ENCODE data around the gene TRAF3IP1. TPM values are rescaled to one million over a fixed set of nuclear protein-coding genes. Genes with fewer than 3 reads are reported as not detected.

TRAF3IP1 gene
- total RNA-seq, 2 donors from 2014 or later: 16.2 to 18.5 TPM

DNA sequence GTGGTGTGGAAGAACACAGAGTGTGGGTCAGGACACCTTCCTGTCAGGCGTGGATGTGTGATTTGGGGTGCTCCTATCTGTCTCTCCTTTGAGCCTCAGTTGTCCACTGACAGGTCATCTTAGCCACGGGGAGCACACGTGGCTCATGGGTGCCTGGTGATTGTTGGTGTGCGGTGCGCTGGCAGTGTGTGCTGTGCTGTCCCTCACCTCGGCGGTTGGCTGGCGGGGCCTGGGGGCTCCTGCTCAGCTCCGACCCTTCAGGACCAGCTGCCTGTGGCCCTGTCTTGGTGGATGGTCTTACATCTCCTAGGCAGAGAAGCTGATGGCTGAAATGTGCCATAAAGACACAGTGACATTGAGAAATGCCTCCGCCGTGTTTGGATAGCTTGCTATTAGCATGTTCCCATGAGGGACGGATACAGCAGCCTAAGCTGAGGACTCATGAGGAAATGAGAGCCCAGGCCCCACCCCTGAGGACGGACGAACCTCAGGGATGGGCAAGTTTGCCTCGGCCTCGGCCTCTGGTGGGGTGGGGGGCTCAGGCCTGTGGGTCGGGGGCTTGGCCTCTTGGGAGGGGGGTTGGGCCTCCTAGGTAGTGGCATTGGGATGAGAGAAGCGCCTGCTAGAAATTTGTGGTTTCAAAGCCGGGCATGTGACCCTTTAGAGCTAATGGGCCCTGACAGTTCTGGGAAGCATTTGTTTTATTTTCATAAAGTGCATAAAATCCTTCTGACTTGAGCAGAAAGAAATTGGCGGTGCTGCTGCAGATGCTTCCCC is 86.1 kb downstream of the TRAF3IP1 start:
- H3K9ac ChIP-seq (ENCODE audit: low read depth in 2 of 2, low read length in 2 of 2): no peak overlapping the region
- H3K27ac ChIP-seq: no peak overlapping the region
- intact Hi-C loops (cut with DNase I): no loop called here
- H3K36me3 ChIP-seq: no peaks in the 10 kb centered on the region
- TF ChIP-seq, protein P1, sequence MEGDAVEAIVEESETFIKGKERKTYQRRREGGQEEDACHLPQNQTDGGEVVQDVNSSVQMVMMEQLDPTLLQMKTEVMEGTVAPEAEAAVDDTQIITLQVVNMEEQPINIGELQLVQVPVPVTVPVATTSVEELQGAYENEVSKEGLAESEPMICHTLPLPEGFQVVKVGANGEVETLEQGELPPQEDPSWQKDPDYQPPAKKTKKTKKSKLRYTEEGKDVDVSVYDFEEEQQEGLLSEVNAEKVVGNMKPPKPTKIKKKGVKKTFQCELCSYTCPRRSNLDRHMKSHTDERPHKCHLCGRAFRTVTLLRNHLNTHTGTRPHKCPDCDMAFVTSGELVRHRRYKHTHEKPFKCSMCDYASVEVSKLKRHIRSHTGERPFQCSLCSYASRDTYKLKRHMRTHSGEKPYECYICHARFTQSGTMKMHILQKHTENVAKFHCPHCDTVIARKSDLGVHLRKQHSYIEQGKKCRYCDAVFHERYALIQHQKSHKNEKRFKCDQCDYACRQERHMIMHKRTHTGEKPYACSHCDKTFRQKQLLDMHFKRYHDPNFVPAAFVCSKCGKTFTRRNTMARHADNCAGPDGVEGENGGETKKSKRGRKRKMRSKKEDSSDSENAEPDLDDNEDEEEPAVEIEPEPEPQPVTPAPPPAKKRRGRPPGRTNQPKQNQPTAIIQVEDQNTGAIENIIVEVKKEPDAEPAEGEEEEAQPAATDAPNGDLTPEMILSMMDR (IDR thresholded peaks at IDR 0.05): no peak
- no peak overlapping the region for H3K4me3 ChIP-seq
- H3K9me3 ChIP-seq: no peaks in the 10 kb centered on the region
- H3K4me1 ChIP-seq: no peaks in the 10 kb centered on the region
- no peak for DNase-seq
- H3K27me3 ChIP-seq: no peaks in the 10 kb centered on the region

DNA sequence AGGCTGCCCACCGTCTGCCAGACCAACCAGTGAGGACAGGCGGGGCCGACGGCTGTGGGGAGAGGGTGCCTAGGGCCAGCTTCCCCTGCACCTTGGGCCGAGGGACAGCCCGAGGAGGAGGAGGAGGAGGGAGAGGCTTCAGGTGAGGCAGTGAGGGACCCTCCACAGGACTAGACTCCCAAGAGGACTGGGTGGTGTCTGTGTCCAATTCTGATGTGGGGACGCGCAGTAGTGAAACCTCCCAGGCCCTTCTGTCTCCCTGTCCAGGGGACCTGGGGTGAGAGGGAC is 86.6 kb downstream of the TRAF3IP1 start:
- no peaks in the 10 kb centered on the region for H3K36me3 ChIP-seq
- no peak overlapping the region for H3K27ac ChIP-seq
- no peak overlapping the region for H3K4me3 ChIP-seq
- H3K9ac ChIP-seq (ENCODE audit: low read depth in 2 of 2, low read length in 2 of 2): no peak overlapping the region
- DNase-seq: no peak
- intact Hi-C loops (cut with DNase I): no loop called here
- H3K27me3 ChIP-seq: no peaks in the 10 kb centered on the region
- TF ChIP-seq, protein P1 (IDR thresholded peaks at IDR 0.05): no peak
- H3K9me3 ChIP-seq: no peaks in the 10 kb centered on the region
- H3K4me1 ChIP-seq: no peaks in the 10 kb centered on the region

DNA sequence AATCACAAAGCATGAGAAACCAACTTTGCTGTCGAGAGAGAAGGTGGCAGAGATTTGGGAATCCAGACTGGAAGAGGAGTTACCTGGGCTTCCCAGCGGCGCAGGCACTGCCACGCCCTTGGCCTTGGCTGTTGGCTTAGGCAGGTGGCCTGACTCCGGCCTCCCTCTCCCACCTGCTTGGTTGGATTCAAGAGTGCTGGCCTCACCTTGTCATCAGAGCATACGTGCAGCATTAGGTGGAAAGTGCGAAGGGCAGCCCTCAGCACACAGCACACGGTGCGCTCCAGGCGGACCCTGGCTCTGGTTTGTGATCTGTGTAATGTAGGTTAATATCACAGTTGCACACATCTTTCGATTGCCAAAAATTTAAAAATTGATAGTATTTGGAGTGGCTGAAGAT is 87.2 kb downstream of the TRAF3IP1 start:
- no peaks in the 10 kb centered on the region for H3K36me3 ChIP-seq
- intact Hi-C loops (cut with DNase I): no loop called here
- no peak for DNase-seq
- H3K27ac ChIP-seq: no peak overlapping the region
- no peaks in the 10 kb centered on the region for H3K9me3 ChIP-seq
- no peaks in the 10 kb centered on the region for H3K4me1 ChIP-seq
- no peaks in the 10 kb centered on the region for H3K27me3 ChIP-seq
- H3K9ac ChIP-seq (ENCODE audit: low read depth in 2 of 2, low read length in 2 of 2): no peak overlapping the region
- TF ChIP-seq, protein P1 (IDR thresholded peaks at IDR 0.05): no peak
- no peak overlapping the region for H3K4me3 ChIP-seq

DNA sequence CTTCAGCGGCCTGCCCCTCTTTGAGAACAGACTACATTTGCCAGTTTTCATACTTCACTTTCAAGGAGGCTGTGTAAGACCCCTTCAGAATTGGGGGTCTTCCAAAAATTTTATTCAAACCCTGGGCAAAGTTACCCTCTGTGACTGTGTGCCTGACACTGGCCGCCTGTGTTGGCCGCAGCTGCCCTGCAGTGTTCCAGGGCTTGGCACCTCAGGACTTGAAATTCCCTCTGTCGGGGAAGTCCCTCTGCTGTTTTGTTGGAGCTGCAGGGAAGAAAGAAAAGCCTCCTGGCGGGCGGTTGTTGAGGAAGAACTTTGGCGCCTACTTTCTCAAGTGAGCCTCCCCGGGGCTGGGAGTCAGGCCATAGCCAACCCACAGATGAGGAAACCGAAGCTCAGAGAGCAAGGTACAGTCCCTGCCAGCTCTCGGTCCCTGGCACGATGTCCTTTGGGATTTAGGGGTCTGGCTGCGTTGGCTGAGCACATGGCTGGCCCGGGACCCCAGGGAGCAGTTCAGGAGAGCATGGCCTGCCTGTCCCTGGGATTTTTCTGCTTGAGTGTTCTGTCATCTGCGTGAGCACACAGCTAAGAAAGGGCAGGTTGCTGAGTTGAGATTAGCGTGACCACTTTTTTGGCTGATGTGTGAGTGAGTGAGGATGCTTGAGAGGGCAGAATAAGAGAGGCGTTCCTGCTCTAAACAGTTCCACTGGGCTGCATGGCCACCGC is 88.5 kb downstream of the TRAF3IP1 start:
- Histone ChIP-seq H3K27ac (no peak overlapping the region), H3K9ac (ENCODE audit: low read depth in 2 of 2, low read length in 2 of 2) (no peak overlapping the region), H3K4me3 (no peak overlapping the region), H3K36me3 (no peaks in the 10 kb centered on the region), H3K4me1 (no peaks in the 10 kb centered on the region), H3K9me3 (no peaks in the 10 kb centered on the region), H3K27me3 (no peaks in the 10 kb centered on the region)
- intact Hi-C loops (cut with DNase I): no loop called here
- DNase-seq: no peak
- TF ChIP-seq, protein P1 (IDR thresholded peaks at IDR 0.05): no peak

DNA sequence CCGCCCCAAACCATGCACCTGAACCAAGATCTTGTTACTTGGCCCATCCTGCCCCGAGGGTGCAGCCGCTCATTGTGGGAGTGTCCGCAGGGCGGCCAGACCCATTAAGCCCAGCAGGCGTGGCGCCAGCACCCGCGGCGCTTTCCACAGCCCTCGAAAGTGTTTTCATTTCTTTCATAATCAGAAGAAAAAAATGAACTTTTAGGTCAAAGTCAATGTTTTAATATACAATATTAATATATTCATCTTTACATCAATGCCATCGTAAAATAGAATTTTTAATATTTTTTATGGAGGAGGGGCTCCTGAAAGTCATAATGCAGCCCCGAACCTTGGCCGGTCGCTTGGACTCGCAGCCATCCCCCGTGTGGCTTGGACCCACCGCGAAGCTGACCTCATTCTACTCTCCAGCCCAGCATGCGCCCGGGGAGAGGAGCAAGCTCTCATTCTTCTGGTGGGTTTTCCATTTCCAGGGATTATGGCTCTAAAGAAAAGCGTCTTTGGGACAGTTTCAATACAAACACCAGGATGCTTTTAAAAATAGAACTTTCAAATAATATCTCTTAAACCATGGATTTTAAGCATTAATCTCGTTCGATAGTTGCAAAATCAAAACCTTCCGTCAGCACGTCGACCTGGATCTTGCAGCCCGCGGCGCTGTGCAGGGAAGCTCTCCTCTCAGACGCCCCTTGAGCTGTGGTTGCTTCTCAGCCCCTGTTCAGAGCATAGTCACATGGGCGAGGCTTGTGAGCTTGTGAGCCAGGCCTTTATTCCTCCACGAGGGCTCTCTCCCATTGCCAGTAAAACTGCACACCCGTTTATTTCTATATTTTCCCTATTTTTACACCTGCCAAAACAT is 89.3 kb downstream of the TRAF3IP1 start:
- H3K27me3 ChIP-seq: no peaks in the 10 kb centered on the region
- H3K36me3 ChIP-seq: no peaks in the 10 kb centered on the region

More for the DNA sequence above, 89.3 kb downstream of the TRAF3IP1 start:
- no peaks in the 10 kb centered on the region for H3K4me1 ChIP-seq
- H3K27ac ChIP-seq: no peak overlapping the region
- TF ChIP-seq, protein P1 (IDR thresholded peaks at IDR 0.05): no peak
- H3K9me3 ChIP-seq: no peaks in the 10 kb centered on the region
- H3K4me3 ChIP-seq: no peak overlapping the region
- intact Hi-C loops (cut with DNase I): no loop called here
- no peak overlapping the region for H3K9ac ChIP-seq (ENCODE audit: low read depth in 2 of 2, low read length in 2 of 2)
- DNase-seq: no peak

All from colonic mucosa (tissue), 4 donors.